Heart left ventricle (tissue), 13 donors: Measurements from ENCODE around the gene GRM8.
A peak's percentile ranks its signal among the peaks of the same experiment; 100 is the strongest.

Source experiments
- POLR2A ChIP-seq, 2 donors: fragments of 450-650 bp; IDR thresholded peaks; one replicate each; pipeline ENCODE4 v1.6.1; 2017; ENCODE audit warnings: antibody characterized with exemption in 2 of 2, mild to moderate bottlenecking in 2 of 2, moderate library complexity in 2 of 2
- TF ChIP-seq, protein P1 (sequence below), 12 donors: fragments of 200-600 bp; sonication (generic) in 4 of 12; IDR thresholded peaks; one replicate each; pipeline versions ENCODE4 v1.5.0 to v1.8.0; 2018 to 2022; ENCODE audit warnings: antibody characterized with exemption in 12 of 12, mild to moderate bottlenecking in 5 of 12
- donor health status: ischemic (EF 13 %, LVEDD 7.1; RV severe dilation, severe dysfunction).
- donor health status: DM: no; HTN: yes; CAD: no.
- donor health status: DM: no; HTN: no; CAD: no.
- donor health status: ischemic (EF 25% LVEDD 6.9; RV normal size, moderate dysfunction).
- donor health status: ischemic (EF 25% LVEDD 5.7; RV mildly dilated, moderate dysfunction).
- donor health status: ischemic (EF 35%, LVEDD 5.7; RV mildly dilated, moderate dysfunction).
- donor health status: nonischemic (EF 11% LVEDD 7.7; RV severe dilation, severe dysfunction).
- donor health status: DM: yes; HTN: yes; CAD: no.
- donor health status: PGD.
- donor health status: ischemic (EF 29% LVEDD 5.4; RV normal size, mild dysfunction).
- donor health status: nonischemic (EF 23%, LVEDD 6.1; RV moderate dilation, normal function).

DNA sequence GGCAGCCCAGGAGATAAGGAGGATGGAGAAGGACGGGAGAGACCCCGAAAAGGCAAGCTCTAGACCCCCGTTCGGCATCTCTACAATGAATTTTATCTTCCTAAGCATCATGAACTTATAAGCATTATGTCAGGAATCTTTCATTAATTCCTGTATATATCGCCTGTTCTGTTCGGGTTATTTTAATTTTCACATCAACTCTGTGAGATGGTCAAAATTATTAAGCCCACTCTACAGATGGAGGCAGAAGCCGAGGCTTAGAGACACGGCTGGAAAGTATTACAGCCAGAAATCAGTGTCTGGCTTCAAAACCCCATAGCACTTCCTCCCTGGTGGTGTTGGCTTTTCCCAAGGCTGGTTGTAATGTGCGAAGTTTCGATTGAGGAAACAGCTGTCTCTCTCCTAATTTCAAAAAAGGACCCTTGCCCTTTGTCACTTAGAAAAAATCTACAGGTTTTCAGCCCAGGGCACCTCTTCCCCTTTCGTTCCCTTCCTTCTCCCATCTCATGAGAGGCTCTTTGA is 1.5 kb upstream of the GRM8 start:
- TF ChIP-seq POLR2A (IDR thresholded peaks at IDR 0.05), result no peak
- TF ChIP-seq, protein P1, sequence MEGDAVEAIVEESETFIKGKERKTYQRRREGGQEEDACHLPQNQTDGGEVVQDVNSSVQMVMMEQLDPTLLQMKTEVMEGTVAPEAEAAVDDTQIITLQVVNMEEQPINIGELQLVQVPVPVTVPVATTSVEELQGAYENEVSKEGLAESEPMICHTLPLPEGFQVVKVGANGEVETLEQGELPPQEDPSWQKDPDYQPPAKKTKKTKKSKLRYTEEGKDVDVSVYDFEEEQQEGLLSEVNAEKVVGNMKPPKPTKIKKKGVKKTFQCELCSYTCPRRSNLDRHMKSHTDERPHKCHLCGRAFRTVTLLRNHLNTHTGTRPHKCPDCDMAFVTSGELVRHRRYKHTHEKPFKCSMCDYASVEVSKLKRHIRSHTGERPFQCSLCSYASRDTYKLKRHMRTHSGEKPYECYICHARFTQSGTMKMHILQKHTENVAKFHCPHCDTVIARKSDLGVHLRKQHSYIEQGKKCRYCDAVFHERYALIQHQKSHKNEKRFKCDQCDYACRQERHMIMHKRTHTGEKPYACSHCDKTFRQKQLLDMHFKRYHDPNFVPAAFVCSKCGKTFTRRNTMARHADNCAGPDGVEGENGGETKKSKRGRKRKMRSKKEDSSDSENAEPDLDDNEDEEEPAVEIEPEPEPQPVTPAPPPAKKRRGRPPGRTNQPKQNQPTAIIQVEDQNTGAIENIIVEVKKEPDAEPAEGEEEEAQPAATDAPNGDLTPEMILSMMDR (IDR thresholded peaks at IDR 0.05), result peak in 2 of 12 donors; percentile 6 to 10
